RPMI7951 (cell line): ENCODE results near the gene MEGF9. TPM values are rescaled to one million over a fixed set of nuclear protein-coding genes. Genes with fewer than 3 reads are reported as not detected.
"Not testable (repeated sequence)": the region's sequence is repeated elsewhere in the genome, so short reads cannot be mapped to it uniquely, and the experiment has no call there.

ENCODE experiments used
- DNase-seq: peaks from one replicate; pipeline ENCODE4 v3.0.0-alpha.2; 2012; ENCODE audit warnings: low read depth
- total RNA-seq: library from RNA; depleted of rRNA; stranded (reverse); fragments of >200 nt; shearing (Covaris generic); gene quantifications from 2 replicates; pipeline ENCODE4 v1.2.3, GENCODE V29; 2014; rRNA removed

MEGF9 gene
- 10.5 and 11.1 TPM in 2 replicates for total RNA-seq

DNA sequence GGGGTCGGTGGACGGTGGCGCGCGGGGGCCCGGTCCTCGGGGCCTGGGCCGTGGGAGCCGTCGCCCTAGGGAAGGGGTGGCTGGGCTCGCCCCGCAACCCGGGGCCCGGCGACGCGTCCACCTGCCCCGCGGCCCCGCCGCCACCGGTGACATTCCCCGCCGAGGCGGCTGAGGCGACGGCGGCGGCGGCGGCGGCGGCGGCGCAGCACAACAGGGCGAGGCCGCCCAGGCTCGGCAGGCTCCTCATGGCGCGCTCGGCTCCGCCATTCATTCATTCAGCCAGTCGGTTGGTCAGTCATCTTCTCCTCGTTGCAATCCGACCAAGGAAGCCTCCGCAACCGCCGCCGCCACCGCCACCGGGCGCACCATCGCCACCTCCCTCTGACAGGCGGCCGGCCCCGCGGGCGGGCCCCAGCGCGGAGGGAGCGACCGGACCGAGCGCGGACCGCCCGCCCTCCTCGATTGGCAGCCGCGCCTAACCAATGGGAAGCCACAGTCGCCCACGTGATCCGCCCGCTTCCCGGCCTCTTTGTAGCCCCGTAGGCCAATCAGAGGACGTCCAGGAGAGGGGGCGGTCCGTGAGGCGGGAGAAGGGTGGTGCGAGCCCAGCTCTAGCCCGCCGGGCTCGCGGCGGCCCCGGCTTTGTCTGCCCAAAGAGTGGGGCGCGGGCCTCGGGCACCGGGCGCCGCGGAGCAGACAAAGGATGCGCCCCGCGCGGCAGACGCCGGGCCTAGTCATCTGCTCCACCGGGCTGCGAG is at the start of gene MEGF9:
Gene MEGF9 (minus strand): TSS at position 383 of the 758 bp plus-strand sequence. CDS start 112 bp downstream, at position 271.
- DNase-seq, result peak; percentile 96

- no peak for DNase-seq
These were observed 46.7 kb upstream of the MEGF9 start for GRCh38 chr9:120761006-120761405.

- no peak for DNase-seq
These were observed 45.6 kb upstream of the MEGF9 start for GRCh38 chr9:120759755-120760400.

- no peak for DNase-seq
These were observed 44.3 kb upstream of the MEGF9 start for GRCh38 chr9:120758544-120758943.

DNA sequence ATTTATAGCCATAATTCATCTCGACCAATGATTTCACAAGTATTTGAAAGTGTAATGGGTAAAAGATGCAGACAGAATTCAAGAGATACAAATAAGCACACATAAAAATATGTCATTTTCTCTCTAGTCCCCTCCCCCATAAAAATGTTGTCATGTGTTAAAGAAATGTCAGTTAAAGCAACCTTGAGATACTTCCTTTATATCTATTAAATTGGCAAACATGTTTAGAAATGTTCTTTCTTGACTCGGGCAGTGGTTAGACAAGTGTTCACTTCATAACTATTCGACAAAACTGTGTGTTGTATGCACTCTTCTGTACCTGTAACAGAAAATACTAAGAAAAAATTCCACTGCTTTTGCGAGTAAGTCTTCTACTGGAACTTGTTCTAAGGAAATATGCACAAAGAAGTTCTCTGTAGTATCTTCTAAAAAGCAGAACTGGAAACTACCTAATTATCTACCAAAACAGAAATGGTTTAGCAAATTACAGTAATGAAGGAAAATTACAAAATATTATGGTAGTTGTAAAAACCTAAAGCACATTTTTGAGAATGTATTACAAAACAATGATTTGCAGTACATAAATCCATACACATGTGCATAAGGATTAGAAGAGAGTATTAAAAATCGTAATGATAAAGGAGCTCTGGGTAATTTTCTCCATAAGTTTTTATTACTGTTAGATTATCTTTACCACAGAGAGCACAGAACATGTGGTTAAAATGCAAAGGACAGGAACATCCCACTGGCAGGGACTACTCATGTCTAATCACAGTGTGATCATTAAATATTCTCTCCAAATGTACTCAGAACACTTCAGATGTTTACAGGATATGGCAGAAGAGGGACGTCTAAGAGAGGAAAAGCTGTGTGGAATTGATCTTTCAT is 43.0 kb upstream of the MEGF9 start:
- DNase-seq, result no peak

GRCh38 chr9:120756531-120756930 is 42.3 kb upstream of the MEGF9 start:
- no peak for DNase-seq

GRCh38 chr9:120755810-120756434 is 41.7 kb upstream of the MEGF9 start:
- DNase-seq, result peak; percentile 37

DNA sequence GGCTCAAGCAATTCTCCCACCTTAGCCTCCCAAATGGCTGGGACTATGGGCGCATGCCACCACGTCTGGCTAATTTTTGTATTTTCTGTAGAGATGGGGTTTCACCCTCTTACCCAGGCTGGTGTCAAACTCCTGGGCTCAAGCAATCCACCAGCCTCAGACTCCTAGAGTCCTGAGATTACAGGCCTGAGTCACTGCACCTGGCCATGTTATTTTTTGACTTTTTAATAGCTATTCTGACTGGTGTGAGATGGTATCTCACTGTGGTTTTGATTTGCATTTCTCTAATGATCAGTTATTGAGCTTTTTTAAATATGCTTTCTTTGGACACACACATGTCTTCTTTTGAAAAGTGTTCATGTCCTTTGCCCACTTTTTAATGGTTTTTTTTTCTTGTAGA is 40.8 kb upstream of the MEGF9 start:
- DNase-seq, result no peak

GRCh38 chr9:120750421-120750820 is 36.2 kb upstream of the MEGF9 start:
- no peak for DNase-seq

DNA sequence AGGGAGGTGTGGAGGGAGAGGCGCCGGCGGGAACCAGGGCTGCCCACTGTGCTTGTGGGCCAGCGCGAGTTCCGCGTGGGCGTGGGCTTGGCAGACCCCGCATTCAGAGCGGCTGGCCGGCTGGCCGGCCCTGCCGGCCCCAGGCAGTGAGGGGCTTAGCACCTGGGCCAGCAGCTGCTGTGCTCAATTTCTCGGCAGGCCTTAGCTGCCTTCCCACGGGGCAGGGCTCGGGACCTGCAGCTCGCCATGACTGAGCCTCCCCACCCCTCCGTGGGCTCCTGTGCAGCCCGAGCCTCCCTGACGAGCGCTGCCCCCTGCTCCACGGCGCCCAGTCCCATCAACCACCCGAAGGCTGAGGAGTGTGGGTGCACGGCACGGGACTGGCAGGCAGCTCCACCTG is 32.1 kb upstream of the MEGF9 start:
- not testable (repeated sequence) for DNase-seq

- no peak for DNase-seq
These were observed 31.0 kb upstream of the MEGF9 start for GRCh38 chr9:120745278-120745677.

DNA sequence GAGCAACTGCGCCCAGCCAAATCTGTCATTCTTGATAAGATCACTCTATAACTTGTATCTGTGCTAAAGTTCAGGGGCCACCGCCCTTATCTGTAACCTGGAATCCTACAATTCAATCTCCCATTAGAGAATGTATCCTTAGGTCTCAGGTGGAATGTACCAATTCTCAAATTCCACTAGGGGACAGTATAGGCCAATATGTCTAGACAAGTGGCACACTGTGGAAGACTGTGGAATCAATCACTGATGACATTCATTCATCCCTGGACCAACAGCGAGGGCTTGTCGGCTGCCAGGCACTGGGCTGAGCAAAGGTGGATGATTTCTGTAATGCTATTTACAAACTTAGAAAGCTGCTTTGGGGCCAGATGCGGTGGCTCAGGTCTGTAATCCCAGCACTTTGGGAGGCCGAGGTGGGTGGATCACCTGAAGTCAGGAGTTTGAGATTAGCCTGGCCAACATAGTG is 28.7 kb upstream of the MEGF9 start:
- DNase-seq, result peak; percentile 53

DNA sequence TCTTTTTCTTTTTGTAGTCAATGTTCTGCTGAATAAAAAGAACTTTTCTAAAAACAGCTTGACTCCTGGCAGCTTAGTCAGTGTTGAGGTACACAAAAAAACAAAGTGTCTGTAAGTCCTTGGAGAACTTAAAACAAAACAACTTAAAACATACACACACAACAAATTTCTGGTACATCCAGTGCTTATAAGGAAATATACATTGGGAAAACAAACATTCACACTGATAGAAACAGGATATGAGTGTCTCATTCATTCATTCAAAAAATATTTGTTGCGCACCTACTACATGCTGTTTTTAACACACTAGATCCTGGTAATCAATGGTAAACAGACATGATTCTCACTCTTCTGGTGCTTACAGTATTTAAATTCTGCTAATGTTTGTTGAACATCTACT is 27.4 kb upstream of the MEGF9 start:
- DNase-seq, result no peak

DNA sequence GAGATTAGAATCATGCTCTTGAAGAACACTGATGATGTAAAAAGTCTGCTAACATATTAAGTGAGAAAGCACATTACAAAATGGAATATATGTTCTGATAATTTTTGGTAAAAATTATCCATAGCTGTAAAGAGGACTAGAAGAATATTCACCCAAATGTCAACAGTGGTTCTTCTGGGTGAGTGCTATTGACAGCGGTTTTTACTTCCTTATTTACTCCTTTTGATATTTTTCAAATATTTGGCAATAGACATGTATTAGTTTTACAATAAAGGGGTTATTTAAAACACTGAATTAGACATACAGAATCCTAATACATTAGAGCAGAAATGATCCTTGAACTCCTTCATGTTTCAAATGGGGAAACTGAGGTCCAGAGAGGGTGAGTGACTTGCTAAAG is 26.9 kb upstream of the MEGF9 start:
- no peak for DNase-seq

- DNase-seq, result peak; percentile 29
These were observed 25.9 kb upstream of the MEGF9 start for GRCh38 chr9:120740132-120740531.

- DNase-seq, result no peak
These were observed 23.3 kb upstream of the MEGF9 start for GRCh38 chr9:120737416-120738165.

- no peak for DNase-seq
These were observed 22.6 kb upstream of the MEGF9 start for GRCh38 chr9:120736881-120737280.

DNA sequence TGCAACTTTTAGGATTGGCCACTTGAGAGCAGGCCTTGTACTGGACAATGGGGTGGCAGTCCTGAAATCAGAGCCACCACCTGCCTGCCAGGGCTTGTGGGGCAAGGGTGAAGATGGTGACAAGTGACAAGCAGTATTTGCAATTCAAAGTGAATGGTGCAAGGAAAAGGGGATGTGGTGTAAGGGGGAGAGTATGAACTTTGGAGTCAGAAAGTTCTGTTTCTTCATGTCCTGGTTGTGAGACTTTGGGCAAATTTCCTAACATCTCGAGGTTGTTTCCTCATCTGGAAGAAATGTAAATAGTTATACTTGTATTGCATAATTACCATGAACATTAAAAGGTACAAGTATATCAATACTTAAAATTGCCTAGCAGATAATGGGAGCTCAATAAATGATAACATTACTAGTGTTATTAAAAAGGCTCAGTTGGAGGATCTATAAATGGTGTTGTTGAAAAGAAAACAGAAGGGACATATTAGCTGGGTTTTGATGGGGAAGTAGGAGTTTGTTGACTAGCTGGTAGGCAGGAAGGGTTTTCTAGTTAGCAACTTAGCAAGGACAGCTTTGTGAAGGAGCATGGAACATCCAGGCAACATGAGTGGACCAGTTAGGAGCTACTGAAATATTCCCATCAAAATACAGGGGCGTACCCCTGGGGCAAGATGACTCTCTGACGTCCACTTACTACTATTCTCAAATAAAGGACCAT is 21.3 kb upstream of the MEGF9 start:
- no peak for DNase-seq

GRCh38 chr9:120734607-120735410 is 20.5 kb upstream of the MEGF9 start:
- no peak for DNase-seq
